Immature natural killer cell (primary cell): ENCODE results near the gene OS9. TPM values are rescaled to one million over a fixed set of nuclear protein-coding genes. Genes with fewer than 3 reads are reported as not detected.

Source experiments
- DNase-seq, 3 donors: peaks; one replicate each; pipeline ENCODE4 v3.0.0; 2022; ENCODE audit warnings: mixed read lengths in 1 of 3
- H3K27ac Mint-ChIP-seq, 6 donors: one replicate each; pipeline ENCODE4 v1.8.0; 2020; ENCODE audit warnings: mixed read lengths in 6 of 6, mild to moderate bottlenecking in 5 of 6, inconsistent platforms in 4 of 6, moderate library complexity in 3 of 6
- H3K27me3 Mint-ChIP-seq, 3 donors: one replicate each; pipeline ENCODE4 v1.8.0; 2020 to 2021; ENCODE audit warnings: low read depth in 3 of 3, mild to moderate bottlenecking in 3 of 3, mixed read lengths in 3 of 3, moderate library complexity in 3 of 3, inconsistent platforms in 1 of 3
- H3K36me3 Mint-ChIP-seq, 3 donors: one replicate each; pipeline ENCODE4 v1.8.0; 2020; ENCODE audit warnings: mixed read lengths in 3 of 3, inconsistent platforms in 2 of 3, mild to moderate bottlenecking in 2 of 3
- H3K4me1 Mint-ChIP-seq, 2 donors: one replicate each; pipeline ENCODE4 v1.8.0; 2020; ENCODE audit warnings: inconsistent platforms in 2 of 2, mild to moderate bottlenecking in 2 of 2, mixed read lengths in 2 of 2, moderate library complexity in 1 of 2
- H3K4me3 Mint-ChIP-seq, 5 donors: one replicate each; pipeline ENCODE4 v1.8.0; 2020; ENCODE audit warnings: mild to moderate bottlenecking in 5 of 5, mixed read lengths in 5 of 5, inconsistent platforms in 3 of 5, moderate library complexity in 3 of 5
- H3K9me3 Mint-ChIP-seq, 6 donors: one replicate each; pipeline ENCODE4 v1.8.0; 2020; ENCODE audit warnings: mild to moderate bottlenecking in 6 of 6, mixed read lengths in 6 of 6, inconsistent platforms in 4 of 6, moderate library complexity in 3 of 6
- polyA plus RNA-seq, 3 donors: library from polyadenylated mRNA; unstranded; fragments of 300-500 nt; fragmentation: Illumina TruSeq; gene quantifications; one replicate each; pipeline ENCODE4 v1.2.3, GENCODE V29; 2021

The OS9 gene
- polyA plus RNA-seq, 3 donors from 2014 or later: 54.2 to 111 (median 59.5) TPM

DNA sequence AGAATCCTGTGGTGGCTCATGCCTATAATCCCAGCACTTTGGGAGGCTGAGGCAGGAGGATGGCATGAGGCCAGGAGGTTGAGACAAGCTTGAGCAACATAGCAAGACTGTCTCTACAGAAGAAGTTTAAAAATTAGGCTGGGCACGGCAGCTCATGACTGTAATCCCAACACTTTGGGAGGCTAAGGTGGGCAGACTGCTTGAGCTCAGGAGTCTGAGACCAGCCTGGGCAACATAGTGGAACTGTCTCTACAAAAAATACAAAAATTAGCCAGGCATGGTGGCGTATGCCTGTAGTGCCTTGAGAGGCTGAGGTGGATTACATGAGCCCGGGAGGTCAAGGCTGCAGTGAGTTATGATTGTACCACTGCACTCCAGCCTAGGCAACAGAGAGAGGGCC is 73.9 kb downstream of the OS9 start:
- no peak overlapping the region for H3K4me3 Mint-ChIP-seq
- H3K27ac Mint-ChIP-seq: no peak overlapping the region
- no peak for DNase-seq
- H3K27me3 Mint-ChIP-seq: peaks cover 19 to 27% (median 26%) of the 10 kb centered on the region in 3 donors
- H3K9me3 Mint-ChIP-seq: no peaks in the 10 kb centered on the region
- peaks cover 5 to 9% (median 6%) of the 10 kb centered on the region in 3 donors for H3K36me3 Mint-ChIP-seq
- peaks cover 39 to 48% of the 10 kb centered on the region in 2 donors for H3K4me1 Mint-ChIP-seq

GRCh38 chr12:57769594-57769993 is 75.7 kb downstream of the OS9 start:
- Mint-ChIP-seq H3K4me3 (peak overlapping the region in 4 of 5 donors; percentile 0 to 51 (median 48)), H3K9me3 (no peaks in the 10 kb centered on the region), H3K36me3 (peaks cover 5 to 9% (median 6%) of the 10 kb centered on the region in 3 donors), H3K27me3 (peaks cover 10 to 19% (median 13%) of the 10 kb centered on the region in 3 donors), H3K4me1 (peaks cover 34 to 46% of the 10 kb centered on the region in 2 donors), H3K27ac (peak overlapping the region in 1 of 6 donors; percentile 15)
- DNase-seq: no peak

DNA sequence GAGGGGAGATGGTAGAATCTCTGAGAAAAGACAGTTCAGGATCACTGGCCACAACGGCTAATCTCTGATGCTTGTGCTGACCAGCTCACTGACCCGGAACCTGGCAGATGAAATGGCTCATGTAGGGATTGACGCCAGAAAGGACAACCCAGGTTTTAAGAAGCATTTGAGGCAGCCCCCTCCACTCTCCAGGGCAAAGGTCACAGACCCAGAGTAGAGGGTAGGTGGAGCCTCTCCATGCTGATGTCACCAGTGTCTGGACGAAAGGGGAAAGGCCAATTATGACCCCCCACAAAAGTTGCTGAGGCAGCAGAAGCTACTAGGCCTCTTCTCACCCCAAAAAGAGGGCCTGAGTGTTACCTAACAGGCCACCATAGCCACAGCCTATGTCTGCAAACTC is 76.8 kb downstream of the OS9 start:
- peak overlapping the region in 2 of 6 donors; percentile 6 to 21 for H3K27ac Mint-ChIP-seq
- no peak for DNase-seq
- peak overlapping the region; percentile 19 to 94 (median 40) for H3K4me3 Mint-ChIP-seq
- peaks cover 23 to 35% of the 10 kb centered on the region in 2 donors for H3K4me1 Mint-ChIP-seq
- H3K36me3 Mint-ChIP-seq: peaks cover 6 to 9% (median 7%) of the 10 kb centered on the region in 3 donors
- no peaks in the 10 kb centered on the region for H3K9me3 Mint-ChIP-seq
- peaks cover 7 to 15% (median 8%) of the 10 kb centered on the region in 3 donors for H3K27me3 Mint-ChIP-seq

Other genes with a start within 250 kb of the OS9 start
- gene INHBE, start 238.8 kb upstream of the OS9 start, polyA plus RNA-seq: not detected
- under 1 TPM in 2 of 3 donors, not detected in 1; 0.33 to 0.40 TPM for gene GLI1, start 234.3 kb upstream of the OS9 start, polyA plus RNA-seq
- 100 to 1,000 TPM; 148 to 294 (median 163) TPM for gene ARHGAP9, start 214.3 kb upstream of the OS9 start, polyA plus RNA-seq
- 100 to 1,000 TPM; 100 to 158 (median 114) TPM for gene MARS1, start 206.1 kb upstream of the OS9 start, polyA plus RNA-seq
- 10 to 100 TPM; 22.8 to 38.8 (median 29.4) TPM for gene DDIT3, start 173.6 kb upstream of the OS9 start, polyA plus RNA-seq
- gene MBD6, start 171.3 kb upstream of the OS9 start, polyA plus RNA-seq: 1 to 10 TPM; 1.8 to 5.5 (median 2.7) TPM
- gene DCTN2, start 146.9 kb upstream of the OS9 start, polyA plus RNA-seq: 10 to 100 TPM; 90.2 to 99.0 (median 93.8) TPM
- gene KIF5A, start 144.1 kb upstream of the OS9 start, polyA plus RNA-seq: not detected
- 10 to 100 TPM; 33.0 to 61.8 (median 54.1) TPM for gene PIP4K2C, start 102.9 kb upstream of the OS9 start, polyA plus RNA-seq
- 10 to 100 TPM in 1 of 3 donors, 1 to 10 TPM in 2; 8.1 to 20.2 (median 9.5) TPM for gene DTX3, start 89.3 kb upstream of the OS9 start, polyA plus RNA-seq
- under 1 TPM in 1 of 3 donors, not detected in 2; 0.27 TPM for gene ARHGEF25, start 82.7 kb upstream of the OS9 start, polyA plus RNA-seq
- gene B4GALNT1, start 60.9 kb upstream of the OS9 start, polyA plus RNA-seq: not detected
- gene AGAP2, start 44.6 kb downstream of the OS9 start, polyA plus RNA-seq: 10 to 100 TPM in 1 of 3 donors, 1 to 10 TPM in 2; 1.4 to 10.5 (median 3.2) TPM
- gene TSPAN31, start 50.9 kb downstream of the OS9 start, polyA plus RNA-seq: 100 to 1,000 TPM in 1 of 3 donors, 10 to 100 TPM in 2; 62.1 to 103 (median 72.6) TPM
- gene CDK4, start 58.2 kb downstream of the OS9 start, polyA plus RNA-seq: 100 to 1,000 TPM in 1 of 3 donors, 10 to 100 TPM in 2; 68.7 to 133 (median 75.6) TPM
- 1 to 10 TPM; 1.7 to 4.4 (median 3.7) TPM for gene MARCHF9, start 61.0 kb downstream of the OS9 start, polyA plus RNA-seq
- gene CYP27B1, start 72.9 kb downstream of the OS9 start, polyA plus RNA-seq: not detected
- 10 to 100 TPM in 1 of 3 donors, 1 to 10 TPM in 2; 3.5 to 11.8 (median 6.7) TPM for gene METTL1, start 78.0 kb downstream of the OS9 start, polyA plus RNA-seq
- 1 to 10 TPM; 1.3 to 3.4 (median 2.8) TPM for gene EEF1AKMT3, start 78.5 kb downstream of the OS9 start, polyA plus RNA-seq
- gene TSFM, start 88.7 kb downstream of the OS9 start, polyA plus RNA-seq: 10 to 100 TPM; 22.2 to 38.6 (median 23.4) TPM
- under 1 TPM in 2 of 3 donors, not detected in 1; 0.40 to 0.95 TPM for gene AVIL, start 124.6 kb downstream of the OS9 start, polyA plus RNA-seq
- gene CTDSP2, start 152.6 kb downstream of the OS9 start, polyA plus RNA-seq: 10 to 100 TPM; 30.6 to 51.8 (median 36.5) TPM
- gene ATP23, start 247.4 kb downstream of the OS9 start, polyA plus RNA-seq: 10 to 100 TPM; 17.3 to 23.8 (median 19.3) TPM